Caco-2 (cell line): ENCODE results near the gene MYO18A. TPM values are rescaled to one million over a fixed set of nuclear protein-coding genes. Genes with fewer than 3 reads are reported as not detected.

Experiments used
- BruUV-seq: library from RNA; stranded (reverse); fragments of 400-500 nt; replicated peaks from 2 replicates; lab custom pipeline; 2021; lab: Mats Ljungman, UMichigan
- CTCF ChIA-PET: fragments of 300-600 bp; sonication (Branson Sonifier 250); formaldehyde crosslinking; loops from one replicate; lab custom pipeline; 2022; ENCODE audit warnings: antibody characterized with exemption; lab: Charles Lee
- POLR2A ChIA-PET: fragments of 300-600 bp; sonication (Branson Sonifier 250); formaldehyde crosslinking; loops from one replicate; lab custom pipeline; 2022; ENCODE audit warnings: antibody characterized with exemption; lab: Charles Lee
- DNase-seq, 2 experiments: peaks; one replicate each; pipeline versions ENCODE4 v3.0.0 to v3.0.0-alpha.2; 2020 to 2022
- H3K27me3 ChIP-seq: replicated peaks from 2 replicates; pipeline ENCODE4 v1.6.0; 2011; ENCODE audit warnings: low read length; ENCODE audit not compliant: control insufficient read depth, insufficient read depth
- H3K36me3 ChIP-seq: 2 replicates; pipeline ENCODE4 v1.5.1; 2011; ENCODE audit warnings: low read length; ENCODE audit not compliant: control insufficient read depth, insufficient read depth
- H3K4me1 ChIP-seq: fragments of 250-450 bp; sonication (Bioruptor Pico); 2 replicates; pipeline ENCODE4 v1.5.1; 2020; ENCODE audit warnings: mild to moderate bottlenecking
- H3K4me3 ChIP-seq: 2 replicates; pipeline ENCODE4 v1.5.1; 2011; ENCODE audit warnings: low read depth, mild to moderate bottlenecking, control low read depth, low read length
- H3K9me3 ChIP-seq: fragments of 250-450 bp; sonication (Bioruptor Pico); 2 replicates; pipeline ENCODE4 v1.5.1; 2020; ENCODE audit warnings: mild to moderate bottlenecking, moderate library complexity
- H3K27ac Mint-ChIP-seq: one replicate; pipeline ENCODE4 v1.8.0; 2022; ENCODE audit warnings: mixed read lengths; ENCODE audit not compliant: unreplicated experiment
- H3K27me3 Mint-ChIP-seq: one replicate; pipeline ENCODE4 v1.8.0; 2022; ENCODE audit warnings: mixed read lengths; ENCODE audit not compliant: insufficient read depth, unreplicated experiment
- H3K36me3 Mint-ChIP-seq: one replicate; pipeline ENCODE4 v1.8.0; 2022; ENCODE audit warnings: mild to moderate bottlenecking, mixed read lengths; ENCODE audit not compliant: insufficient read depth, unreplicated experiment
- H3K4me1 Mint-ChIP-seq: one replicate; pipeline ENCODE4 v1.8.0; 2022; ENCODE audit warnings: low read depth, mixed read lengths; ENCODE audit not compliant: unreplicated experiment
- H3K4me3 Mint-ChIP-seq: one replicate; pipeline ENCODE4 v1.8.0; 2022; ENCODE audit warnings: mild to moderate bottlenecking, moderate library complexity, mixed read lengths; ENCODE audit not compliant: unreplicated experiment
- H3K9me3 Mint-ChIP-seq: one replicate; pipeline ENCODE4 v1.8.0; 2022; ENCODE audit warnings: mixed read lengths; ENCODE audit not compliant: unreplicated experiment
- intact Hi-C: fragments of 100-400 bp; cut with micrococcal nuclease; formaldehyde crosslinking; loops from one replicate; pipeline ENCODE4 v1.10.0; 2022; ENCODE audit not compliant: unreplicated experiment
- total RNA-seq: library from RNA; stranded (reverse); gene quantifications from 2 replicates; pipeline ENCODE4 v1.2.3, GENCODE V29; 2022
- TF ChIP-seq, protein P1 (sequence below), 2 experiments: fragments of 200-600 bp in 1 of 2; IDR thresholded peaks; 1 replicate in 1 of 2; 2 replicates in 1 of 2; pipeline versions ENCODE4 v1.5.1 to v1.8.0; 2011 to 2022; ENCODE audit warnings: antibody characterized with exemption in 1 of 2, control low read depth in 1 of 2, inconsistent platforms in 1 of 2, low read depth in 1 of 2, low read length in 1 of 2, mild to moderate bottlenecking in 1 of 2, moderate library complexity in 1 of 2; ENCODE audit not compliant: insufficient read depth in 1 of 2, severe bottlenecking in 1 of 2, unreplicated experiment in 1 of 2

Gene MYO18A
- total RNA-seq, 1 experiment from 2014 or later = 47.1 TPM

DNA sequence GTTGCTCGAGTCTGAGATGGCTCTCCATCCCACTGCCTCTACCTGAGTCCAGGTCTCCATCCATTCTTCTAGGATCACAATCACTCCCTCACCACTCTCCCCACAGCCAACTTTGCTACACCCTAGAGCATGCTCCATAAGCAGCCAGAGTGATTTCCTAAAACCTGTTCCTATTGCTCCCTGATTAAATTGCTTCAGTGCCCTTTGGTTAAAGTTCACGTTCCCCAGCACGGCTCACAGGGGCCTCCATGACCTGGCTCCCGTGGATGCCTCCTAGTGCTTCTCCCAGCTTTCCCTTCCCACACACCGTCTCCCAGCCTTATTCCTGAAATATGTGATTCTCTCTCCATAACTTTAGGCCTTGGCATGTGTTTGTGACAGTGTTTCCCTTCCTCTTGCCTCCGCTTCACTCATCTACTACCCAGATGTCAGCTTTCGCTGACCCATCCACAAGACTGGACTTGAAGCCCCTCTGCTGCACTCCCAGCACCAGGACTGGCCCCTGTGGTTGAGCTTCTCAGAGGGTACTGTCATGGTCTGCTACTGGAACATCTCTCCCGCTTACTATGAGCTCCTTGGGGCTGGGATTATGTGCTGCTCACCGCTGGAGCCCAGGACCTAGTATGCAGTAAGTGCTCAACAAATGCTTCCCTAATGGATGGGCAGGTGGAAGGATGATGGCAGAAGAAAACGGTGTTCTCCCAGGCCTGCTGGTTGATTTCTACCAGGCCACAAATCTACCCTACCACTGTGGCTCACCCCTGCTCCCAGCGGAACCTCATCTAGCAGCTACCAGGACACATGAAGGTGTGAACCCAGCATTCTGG, 17.9 kb downstream of the MYO18A start:
- Mint-ChIP-seq H3K4me1 (peaks cover 26% of the 10 kb centered on the region), H3K36me3 (peaks cover 7% of the 10 kb centered on the region), H3K4me3 (no peak overlapping the region), H3K27me3 (no peaks in the 10 kb centered on the region), H3K27ac (peak overlapping the region; percentile 8), H3K9me3 (no peaks in the 10 kb centered on the region)
- no peak overlapping the region for H3K4me3 ChIP-seq
- H3K27me3 ChIP-seq = no peaks in the 10 kb centered on the region
- TF ChIP-seq, protein P1, sequence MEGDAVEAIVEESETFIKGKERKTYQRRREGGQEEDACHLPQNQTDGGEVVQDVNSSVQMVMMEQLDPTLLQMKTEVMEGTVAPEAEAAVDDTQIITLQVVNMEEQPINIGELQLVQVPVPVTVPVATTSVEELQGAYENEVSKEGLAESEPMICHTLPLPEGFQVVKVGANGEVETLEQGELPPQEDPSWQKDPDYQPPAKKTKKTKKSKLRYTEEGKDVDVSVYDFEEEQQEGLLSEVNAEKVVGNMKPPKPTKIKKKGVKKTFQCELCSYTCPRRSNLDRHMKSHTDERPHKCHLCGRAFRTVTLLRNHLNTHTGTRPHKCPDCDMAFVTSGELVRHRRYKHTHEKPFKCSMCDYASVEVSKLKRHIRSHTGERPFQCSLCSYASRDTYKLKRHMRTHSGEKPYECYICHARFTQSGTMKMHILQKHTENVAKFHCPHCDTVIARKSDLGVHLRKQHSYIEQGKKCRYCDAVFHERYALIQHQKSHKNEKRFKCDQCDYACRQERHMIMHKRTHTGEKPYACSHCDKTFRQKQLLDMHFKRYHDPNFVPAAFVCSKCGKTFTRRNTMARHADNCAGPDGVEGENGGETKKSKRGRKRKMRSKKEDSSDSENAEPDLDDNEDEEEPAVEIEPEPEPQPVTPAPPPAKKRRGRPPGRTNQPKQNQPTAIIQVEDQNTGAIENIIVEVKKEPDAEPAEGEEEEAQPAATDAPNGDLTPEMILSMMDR (IDR thresholded peaks at IDR 0.05; ENCODE audit: insufficient read depth in 1 of 2, low read depth in 1 of 2, low read length in 1 of 2, severe bottlenecking in 1 of 2, unreplicated experiment in 1 of 2) = no peak
- intact Hi-C loops = no loop called here
- DNase-seq = peak in 1 of 2 experiments; percentile 20
- ChIA-PET POLR2A (no interaction called here), CTCF (interaction anchor here (0.9 to 2.7 kb wide), 3 partner anchors 13 to 57 kb away, joined by 3 to 11 read pairs (median 7); no protein-coding TSS in a partner anchor)
- H3K9me3 ChIP-seq = no peaks in the 10 kb centered on the region
- peaks cover 2% of the 10 kb centered on the region for H3K36me3 ChIP-seq
- no TSS peak for BruUV-seq
- H3K4me1 ChIP-seq = peaks cover 34% of the 10 kb centered on the region

DNA sequence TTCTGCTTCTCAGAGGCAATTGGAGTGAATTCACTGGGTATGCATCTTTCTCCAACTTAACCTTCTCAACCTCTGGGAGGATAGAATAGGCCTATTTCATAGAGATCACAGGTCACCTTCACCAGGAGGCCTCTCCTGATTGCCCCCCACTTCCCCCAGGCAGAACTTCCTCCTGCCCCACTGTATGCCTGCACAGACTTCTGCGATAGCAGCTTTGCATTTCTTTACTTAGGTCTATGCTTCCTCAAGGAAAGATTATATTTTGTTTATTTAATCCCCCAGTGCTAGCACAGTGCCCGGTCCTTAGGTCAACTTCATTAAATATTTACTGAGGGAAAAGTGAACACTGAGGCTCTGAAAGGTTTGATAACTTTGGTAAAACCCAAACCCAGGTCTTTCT, 19.9 kb downstream of the MYO18A start:
- H3K36me3 ChIP-seq = 0 out of 2 replicates have a peak, but pooled peaks cover 2% of the 10 kb centered on the region
- peak in 1 of 2 experiments; percentile 3 for DNase-seq
- peaks cover 35% of the 10 kb centered on the region for H3K4me1 Mint-ChIP-seq
- H3K27me3 Mint-ChIP-seq = no peaks in the 10 kb centered on the region
- no peak overlapping the region for H3K4me3 Mint-ChIP-seq
- no peak overlapping the region for H3K27ac Mint-ChIP-seq
- H3K4me3 ChIP-seq = no peak overlapping the region
- ChIA-PET CTCF (interaction anchor here (2.7 kb wide), 1 partner anchor 12 kb away, joined by 11 read pairs; no protein-coding TSS in a partner anchor), POLR2A (interaction anchor here (1.2 kb wide), 1 partner anchor 19 kb away, joined by 9 read pairs; no protein-coding TSS in a partner anchor)
- peaks cover 55% of the 10 kb centered on the region for H3K4me1 ChIP-seq
- BruUV-seq = no TSS peak
- H3K9me3 ChIP-seq = no peaks in the 10 kb centered on the region
- no peaks in the 10 kb centered on the region for H3K27me3 ChIP-seq
- H3K36me3 Mint-ChIP-seq = no peaks in the 10 kb centered on the region
- intact Hi-C loops = no loop called here
- TF ChIP-seq, protein P1 (IDR thresholded peaks at IDR 0.05; ENCODE audit: insufficient read depth in 1 of 2, low read depth in 1 of 2, low read length in 1 of 2, severe bottlenecking in 1 of 2, unreplicated experiment in 1 of 2) = no peak
- no peaks in the 10 kb centered on the region for H3K9me3 Mint-ChIP-seq

DNA sequence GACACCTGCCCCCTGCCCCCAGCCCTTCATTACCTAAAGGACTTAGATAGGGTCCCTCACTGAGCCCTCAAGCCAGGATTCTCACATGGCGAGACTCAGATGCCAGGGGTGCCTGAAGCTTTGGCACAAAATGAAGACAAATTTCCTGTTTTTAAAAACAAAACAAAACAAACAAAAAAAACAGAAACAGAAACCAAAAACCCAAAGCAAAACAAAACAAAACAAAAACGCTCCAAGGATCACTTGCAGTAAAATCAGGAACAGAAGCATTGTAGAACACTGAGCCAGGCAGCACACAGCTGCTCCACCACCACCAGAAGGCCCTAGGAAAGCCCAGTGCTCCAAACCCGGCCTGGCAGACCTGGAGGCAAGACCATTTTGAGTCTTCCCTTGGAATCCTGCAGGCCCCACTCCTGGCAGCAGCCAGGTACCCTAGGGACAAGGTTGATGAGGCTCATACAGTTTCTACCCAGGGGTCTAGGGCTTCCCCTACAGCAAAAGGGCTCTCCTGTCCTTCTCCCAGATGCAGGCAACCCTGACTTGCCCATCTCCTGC, 20.8 kb downstream of the MYO18A start:
- no peaks in the 10 kb centered on the region for H3K9me3 ChIP-seq
- intact Hi-C loops = loop anchor here (5.0 kb wide), 1 partner anchor 207 kb away; the partner anchor contains the start of gene PHF12
- H3K27me3 ChIP-seq = no peaks in the 10 kb centered on the region
- TF ChIP-seq, protein P1 (IDR thresholded peaks at IDR 0.05; ENCODE audit: insufficient read depth in 1 of 2, low read depth in 1 of 2, low read length in 1 of 2, severe bottlenecking in 1 of 2, unreplicated experiment in 1 of 2) = no peak
- H3K9me3 Mint-ChIP-seq = no peaks in the 10 kb centered on the region
- no peak overlapping the region for H3K4me3 ChIP-seq
- H3K36me3 Mint-ChIP-seq = no peaks in the 10 kb centered on the region
- no TSS peak for BruUV-seq
- H3K4me3 Mint-ChIP-seq = no peak overlapping the region
- CTCF ChIA-PET = interaction anchor here (2.7 kb wide), 1 partner anchor 11 kb away, joined by 11 read pairs; no protein-coding TSS in a partner anchor
- peaks cover 2% of the 10 kb centered on the region; the same call in 1 of the 2 replicates for H3K36me3 ChIP-seq
- peak overlapping the region; percentile 67 for H3K27ac Mint-ChIP-seq
- peaks cover 42% of the 10 kb centered on the region for H3K4me1 Mint-ChIP-seq
- DNase-seq = peak in 1 of 2 experiments; percentile 21
- POLR2A ChIA-PET = interaction anchor here (0.9 kb wide), 1 partner anchor 17 kb away, joined by 3 read pairs; no protein-coding TSS in a partner anchor
- H3K4me1 ChIP-seq = peaks cover 63% of the 10 kb centered on the region
- no peaks in the 10 kb centered on the region for H3K27me3 Mint-ChIP-seq
